Cardiac muscle cell (in vitro differentiated cells and primary cell): ENCODE data around the gene POMGNT1. TPM values are rescaled to one million over a fixed set of nuclear protein-coding genes. Genes with fewer than 3 reads are reported as not detected.

Experiments used
- DNase-seq, 2 donors: peaks; one replicate each; pipeline versions ENCODE4 v3.0.0 to v3.0.0-alpha.2; 2010 to 2017; ENCODE audit warnings: low read depth in 1 of 2, low spot score in 1 of 2
- H3K27ac ChIP-seq: fragments of 200-600 bp; sonication (generic); 2 replicates; pipeline ENCODE4 v1.5.1; 2016
- H3K27me3 ChIP-seq: fragments of 200-600 bp; sonication (generic); 2 replicates; pipeline ENCODE4 v1.6.0; 2016; ENCODE audit warnings: control low read depth
- H3K36me3 ChIP-seq: fragments of 200-600 bp; sonication (generic); 2 replicates; pipeline ENCODE4 v1.5.1; 2016; ENCODE audit warnings: control low read depth
- H3K4me1 ChIP-seq: fragments of 200-600 bp; sonication (generic); 2 replicates; pipeline ENCODE4 v1.8.1; 2017; ENCODE audit warnings: low read depth, mild to moderate bottlenecking, mixed run types
- H3K4me3 ChIP-seq: fragments of 200-600 bp; sonication (generic); 2 replicates; pipeline ENCODE4 v1.5.1; 2016; ENCODE audit warnings: mild to moderate bottlenecking
- H3K9me3 ChIP-seq: fragments of 200-600 bp; sonication (generic); 2 replicates; pipeline ENCODE4 v1.5.1; 2017; ENCODE audit warnings: low read depth, mild to moderate bottlenecking, control low read depth
- polyA plus RNA-seq: library from polyadenylated mRNA; unstranded; fragments of >200 nt; fragmentation: Nextera tagmentation; extraction: Ambion mirVana; gene quantifications from 2 replicates; pipeline ENCODE4 v1.2.1, GENCODE V29; 2016
- total RNA-seq: library from RNA; depleted of rRNA; stranded (reverse); fragments of >200 nt; gene quantifications from 2 replicates; pipeline ENCODE4 v1.2.3, GENCODE V29; 2016
- TF ChIP-seq, protein P1 (sequence below): IDR thresholded peaks from 2 replicates; pipeline ENCODE4 v1.5.1; 2012; ENCODE audit warnings: low read depth, mild to moderate bottlenecking, low read length

The POMGNT1 gene
- total and polyA plus RNA-seq, 2 experiments from 2014 or later, result 125 to 128 TPM

DNA sequence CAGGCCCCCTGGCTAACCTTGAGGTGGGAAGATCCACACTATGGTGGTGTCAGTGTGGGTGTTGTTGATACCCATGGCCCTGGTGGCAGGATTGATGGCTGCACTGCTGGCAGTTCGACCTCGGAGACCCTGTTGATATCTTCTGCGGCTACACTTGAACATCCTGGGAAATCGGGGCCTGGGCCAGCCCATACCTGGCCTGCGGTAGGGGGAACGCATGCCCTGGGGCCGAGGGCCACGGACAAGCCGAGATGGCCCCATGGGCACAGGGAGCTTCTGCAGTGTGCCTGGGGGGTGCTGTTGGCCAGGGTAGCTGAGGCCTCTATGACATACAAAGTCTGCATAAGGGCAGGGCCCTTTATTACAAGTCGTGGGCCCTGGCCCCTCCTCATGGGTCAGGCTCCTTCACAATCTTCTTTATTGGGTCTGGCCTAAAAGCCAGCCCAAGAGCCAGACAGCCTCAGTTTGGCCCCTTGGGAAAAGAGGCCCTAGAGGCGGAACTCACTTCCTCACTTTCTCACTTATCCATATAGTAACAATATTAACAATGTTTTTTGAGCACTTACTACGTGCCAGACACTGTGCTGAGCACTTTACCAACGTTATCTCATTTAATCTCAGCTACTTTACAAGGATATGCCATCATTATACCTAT lies 21.9 kb downstream of the POMGNT1 start, which contains the start of gene P3R3URF:
Gene P3R3URF (minus strand): TSS at position 278 of the 655 bp plus-strand sequence. CDS start 17 bp downstream, at position 261.
- DNase-seq, result no peak
- H3K27me3 ChIP-seq, result no peaks in the 10 kb centered on the region
- no peak within 1 kb of the TSS for H3K27ac ChIP-seq
- TF ChIP-seq, protein P1, sequence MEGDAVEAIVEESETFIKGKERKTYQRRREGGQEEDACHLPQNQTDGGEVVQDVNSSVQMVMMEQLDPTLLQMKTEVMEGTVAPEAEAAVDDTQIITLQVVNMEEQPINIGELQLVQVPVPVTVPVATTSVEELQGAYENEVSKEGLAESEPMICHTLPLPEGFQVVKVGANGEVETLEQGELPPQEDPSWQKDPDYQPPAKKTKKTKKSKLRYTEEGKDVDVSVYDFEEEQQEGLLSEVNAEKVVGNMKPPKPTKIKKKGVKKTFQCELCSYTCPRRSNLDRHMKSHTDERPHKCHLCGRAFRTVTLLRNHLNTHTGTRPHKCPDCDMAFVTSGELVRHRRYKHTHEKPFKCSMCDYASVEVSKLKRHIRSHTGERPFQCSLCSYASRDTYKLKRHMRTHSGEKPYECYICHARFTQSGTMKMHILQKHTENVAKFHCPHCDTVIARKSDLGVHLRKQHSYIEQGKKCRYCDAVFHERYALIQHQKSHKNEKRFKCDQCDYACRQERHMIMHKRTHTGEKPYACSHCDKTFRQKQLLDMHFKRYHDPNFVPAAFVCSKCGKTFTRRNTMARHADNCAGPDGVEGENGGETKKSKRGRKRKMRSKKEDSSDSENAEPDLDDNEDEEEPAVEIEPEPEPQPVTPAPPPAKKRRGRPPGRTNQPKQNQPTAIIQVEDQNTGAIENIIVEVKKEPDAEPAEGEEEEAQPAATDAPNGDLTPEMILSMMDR, result no peak
- no peaks in the 10 kb centered on the region for H3K9me3 ChIP-seq
- peaks cover 11% of the 10 kb centered on the region for H3K4me1 ChIP-seq
- H3K4me3 ChIP-seq, result no peak within 1 kb of the TSS
- H3K36me3 ChIP-seq, result no peaks in the 10 kb centered on the region

DNA sequence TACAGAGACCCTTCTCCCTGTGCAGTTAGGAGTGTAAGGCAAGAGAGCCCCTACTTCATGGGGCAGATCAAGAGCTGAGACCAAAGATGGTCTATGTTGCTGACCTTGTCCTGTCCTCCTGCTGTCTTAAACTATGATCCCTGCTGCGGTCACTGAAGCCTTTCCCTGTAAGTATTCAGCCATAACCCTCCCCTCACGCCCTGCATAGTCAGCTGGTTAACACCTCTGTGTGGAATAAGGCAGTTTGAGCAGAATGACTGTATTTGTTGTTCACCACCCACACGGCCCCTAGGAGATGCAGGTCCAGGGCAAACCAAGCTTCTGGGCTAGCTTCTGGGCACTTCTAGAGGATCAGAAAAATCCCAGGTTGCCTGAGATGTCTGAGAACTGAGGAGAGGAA lies 23.0 kb downstream of the POMGNT1 start:
- H3K4me1 ChIP-seq, result peaks cover 11% of the 10 kb centered on the region
- no peaks in the 10 kb centered on the region for H3K27me3 ChIP-seq
- no peaks in the 10 kb centered on the region for H3K9me3 ChIP-seq
- no peak for DNase-seq
- no peak overlapping the region for H3K27ac ChIP-seq
- no peaks in the 10 kb centered on the region for H3K36me3 ChIP-seq
- TF ChIP-seq, protein P1, result no peak
- H3K4me3 ChIP-seq, result no peak overlapping the region

DNA sequence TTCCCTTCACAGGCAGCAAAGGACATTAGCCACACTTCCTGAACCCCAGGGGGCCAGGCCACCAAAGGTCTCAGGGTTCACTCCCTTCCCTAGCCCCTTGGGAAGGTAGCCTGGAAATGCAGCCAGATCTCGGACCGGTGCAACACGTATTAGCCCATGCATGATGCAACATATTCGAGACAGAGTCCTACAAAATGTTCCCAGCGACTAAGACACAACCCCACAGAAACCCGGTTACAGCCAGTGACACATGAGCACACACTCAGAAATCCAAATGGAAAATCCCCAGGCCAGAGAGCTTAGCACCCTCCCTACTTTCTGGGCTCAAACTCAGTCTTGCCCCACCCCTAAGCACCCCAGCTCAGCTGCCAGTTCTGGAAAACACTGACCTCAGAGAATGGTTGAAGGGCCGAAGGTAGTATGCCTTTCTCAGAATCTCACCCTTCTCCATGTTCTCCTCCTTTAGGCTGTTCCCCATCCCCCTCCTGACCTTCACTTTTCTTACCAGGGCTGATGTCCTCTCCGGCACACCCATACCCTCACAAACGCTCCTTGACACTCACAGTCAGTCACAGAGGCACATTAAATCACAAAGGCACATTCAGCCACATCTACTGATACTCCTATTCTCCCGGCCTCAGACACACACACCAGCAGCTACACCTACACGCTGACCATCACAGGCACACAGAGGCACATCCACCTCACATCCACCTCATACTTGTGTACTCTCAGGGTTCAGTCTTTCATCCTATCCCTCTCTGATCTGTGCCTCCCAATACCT lies 23.6 kb downstream of the POMGNT1 start, which contains the start of gene TSPAN1:
Gene TSPAN1 (plus strand): TSS at position 640 of the 784 bp plus-strand sequence. CDS start 6,021 bp downstream, outside the sequence.
- Histone ChIP-seq H3K36me3 (no peaks in the 10 kb centered on the region), H3K4me3 (no peak within 1 kb of the TSS), H3K4me1 (peaks cover 11% of the 10 kb centered on the region), H3K27me3 (no peaks in the 10 kb centered on the region), H3K9me3 (no peaks in the 10 kb centered on the region), H3K27ac (no peak within 1 kb of the TSS)
- TF ChIP-seq, protein P1, result no peak
- peak in 1 of 2 donors; percentile 18 for DNase-seq

DNA sequence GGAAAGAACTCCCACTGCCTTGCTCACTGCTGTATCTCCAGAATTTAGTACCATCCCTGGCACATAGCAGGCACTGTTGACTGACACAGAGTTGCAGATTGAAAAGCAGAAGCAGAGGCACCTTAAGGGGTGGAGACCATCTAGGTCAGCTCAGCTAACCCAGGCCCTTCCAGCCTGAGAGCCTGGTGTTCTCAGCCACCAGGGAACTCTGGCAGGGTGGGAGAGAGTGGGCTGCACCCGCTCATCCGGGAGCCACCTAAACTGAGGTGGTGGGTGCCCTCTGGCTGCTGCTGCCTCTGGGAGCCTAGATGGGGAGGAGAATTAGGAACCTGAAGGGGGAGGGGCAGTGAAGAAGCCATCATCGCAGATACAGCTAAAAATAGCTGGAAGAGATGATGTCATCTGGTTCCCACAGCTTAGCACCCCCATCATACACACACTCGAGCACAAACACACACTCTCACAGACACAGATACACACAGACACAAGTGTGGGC lies 24.8 kb downstream of the POMGNT1 start:
- Histone ChIP-seq H3K4me3 (no peak overlapping the region), H3K27ac (no peak overlapping the region), H3K9me3 (no peaks in the 10 kb centered on the region), H3K4me1 (peaks cover 11% of the 10 kb centered on the region), H3K36me3 (no peaks in the 10 kb centered on the region), H3K27me3 (no peaks in the 10 kb centered on the region)
- TF ChIP-seq, protein P1, result no peak
- DNase-seq, result no peak

DNA sequence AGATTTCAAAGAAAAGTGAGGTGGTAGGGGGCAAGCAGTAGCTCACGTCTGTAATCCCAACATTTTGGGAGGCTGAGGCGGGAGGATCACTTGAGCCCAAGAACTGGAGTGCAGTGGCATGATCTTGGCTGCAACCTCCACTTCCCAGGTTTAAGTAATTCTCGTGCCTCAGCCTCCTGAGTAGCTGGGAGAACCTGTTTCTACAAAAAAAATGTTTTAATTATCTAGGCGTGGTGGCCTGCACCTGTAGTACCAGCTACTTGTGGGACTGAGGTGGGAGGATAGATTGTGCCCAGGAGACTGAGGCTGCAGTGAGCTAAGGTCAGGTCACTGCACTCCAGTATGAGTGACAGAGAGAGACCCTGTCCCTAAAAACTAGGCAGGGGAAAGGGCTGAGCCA lies 25.9 kb downstream of the POMGNT1 start:
- H3K36me3 ChIP-seq, result no peaks in the 10 kb centered on the region
- no peaks in the 10 kb centered on the region for H3K9me3 ChIP-seq
- DNase-seq, result no peak
- H3K4me3 ChIP-seq, result no peak overlapping the region
- no peak overlapping the region for H3K27ac ChIP-seq
- peaks cover 6% of the 10 kb centered on the region for H3K27me3 ChIP-seq
- H3K4me1 ChIP-seq, result peaks cover 11% of the 10 kb centered on the region
- TF ChIP-seq, protein P1, result no peak
